HFF-Myc (cell line): ENCODE measurements around the gene HLF.

Source experiments
- DNase-seq: peaks from one replicate; pipeline ENCODE4 v3.0.0-alpha.2; 2011; ENCODE audit warnings: low read depth; ENCODE audit errors: extremely low read depth
- H3K4me3 ChIP-seq: replicated peaks from 2 replicates; pipeline ENCODE4 v1.5.1; 2011; ENCODE audit warnings: low read depth, mild to moderate bottlenecking, control low read depth, low read length
- TF ChIP-seq, protein P1 (sequence below): IDR thresholded peaks from 2 replicates; pipeline ENCODE4 v1.5.1; 2012; ENCODE audit warnings: mild to moderate bottlenecking, low read depth, low read length, control low read depth; ENCODE audit errors: missing control alignments

The HLF gene

DNA sequence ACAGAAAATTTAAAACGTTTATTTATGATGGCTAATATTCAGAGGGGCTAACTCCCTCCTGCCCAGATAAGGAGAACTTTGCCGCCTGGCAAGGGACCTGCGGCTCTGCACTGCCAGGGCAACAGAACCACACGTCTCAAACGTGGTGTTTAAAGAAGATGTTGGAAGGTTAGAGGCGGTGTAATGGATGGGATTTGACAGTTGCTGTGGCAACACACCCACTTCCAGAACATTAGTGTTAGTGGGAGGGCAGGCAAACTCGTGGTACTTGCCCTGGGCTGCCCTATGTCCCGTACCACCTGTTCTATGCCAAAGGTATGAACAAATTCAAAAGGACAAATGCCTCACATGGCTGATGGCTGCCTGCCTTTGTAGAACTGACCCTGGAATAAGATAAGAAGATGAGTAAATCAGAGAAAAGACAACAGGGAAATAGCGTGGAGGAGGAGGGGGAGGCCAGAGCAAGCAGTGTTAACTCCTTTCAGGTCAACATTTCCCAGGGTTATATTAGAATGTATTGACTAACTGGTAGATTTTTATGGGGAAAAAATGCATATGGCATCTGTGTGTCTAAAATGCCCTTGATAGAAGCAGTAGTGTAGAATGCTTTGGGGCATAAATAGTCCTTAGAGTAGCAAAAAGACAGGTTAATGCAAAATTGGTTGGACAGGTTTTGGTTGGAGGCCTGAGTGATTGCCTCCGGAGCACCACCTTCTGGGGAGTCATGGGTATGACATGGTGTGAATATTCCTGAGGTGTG is 30.8 kb downstream of the HLF start:
- TF ChIP-seq, protein P1, sequence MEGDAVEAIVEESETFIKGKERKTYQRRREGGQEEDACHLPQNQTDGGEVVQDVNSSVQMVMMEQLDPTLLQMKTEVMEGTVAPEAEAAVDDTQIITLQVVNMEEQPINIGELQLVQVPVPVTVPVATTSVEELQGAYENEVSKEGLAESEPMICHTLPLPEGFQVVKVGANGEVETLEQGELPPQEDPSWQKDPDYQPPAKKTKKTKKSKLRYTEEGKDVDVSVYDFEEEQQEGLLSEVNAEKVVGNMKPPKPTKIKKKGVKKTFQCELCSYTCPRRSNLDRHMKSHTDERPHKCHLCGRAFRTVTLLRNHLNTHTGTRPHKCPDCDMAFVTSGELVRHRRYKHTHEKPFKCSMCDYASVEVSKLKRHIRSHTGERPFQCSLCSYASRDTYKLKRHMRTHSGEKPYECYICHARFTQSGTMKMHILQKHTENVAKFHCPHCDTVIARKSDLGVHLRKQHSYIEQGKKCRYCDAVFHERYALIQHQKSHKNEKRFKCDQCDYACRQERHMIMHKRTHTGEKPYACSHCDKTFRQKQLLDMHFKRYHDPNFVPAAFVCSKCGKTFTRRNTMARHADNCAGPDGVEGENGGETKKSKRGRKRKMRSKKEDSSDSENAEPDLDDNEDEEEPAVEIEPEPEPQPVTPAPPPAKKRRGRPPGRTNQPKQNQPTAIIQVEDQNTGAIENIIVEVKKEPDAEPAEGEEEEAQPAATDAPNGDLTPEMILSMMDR: peak; percentile 85
- no peak overlapping the region for H3K4me3 ChIP-seq
- peak; percentile 35 for DNase-seq

DNA sequence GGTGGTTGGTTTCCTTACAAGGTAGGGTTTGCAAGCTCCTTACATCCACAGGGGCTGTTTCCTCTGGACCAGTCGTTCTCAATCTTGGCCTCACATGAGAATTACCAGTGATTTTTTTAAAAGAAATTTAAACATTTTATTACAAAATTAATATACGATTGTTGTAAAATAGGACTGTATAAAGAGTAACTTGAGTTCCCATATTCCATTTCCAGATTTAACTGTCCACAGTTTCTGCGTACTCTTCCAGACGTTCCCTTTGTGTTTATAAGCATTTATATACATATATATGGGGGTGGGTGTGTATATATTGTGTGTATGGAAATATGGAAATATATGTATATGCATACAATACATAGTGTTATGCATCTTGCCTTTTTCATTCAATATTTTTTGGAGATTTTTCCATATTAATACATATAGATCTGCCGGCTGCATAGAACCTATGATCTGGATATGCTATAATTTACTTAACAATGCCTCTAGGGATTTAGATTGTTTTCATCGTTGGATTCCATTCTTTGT is 31.5 kb downstream of the HLF start:
- DNase-seq: no peak
- no peak overlapping the region for H3K4me3 ChIP-seq
- TF ChIP-seq, protein P1: no peak

DNA sequence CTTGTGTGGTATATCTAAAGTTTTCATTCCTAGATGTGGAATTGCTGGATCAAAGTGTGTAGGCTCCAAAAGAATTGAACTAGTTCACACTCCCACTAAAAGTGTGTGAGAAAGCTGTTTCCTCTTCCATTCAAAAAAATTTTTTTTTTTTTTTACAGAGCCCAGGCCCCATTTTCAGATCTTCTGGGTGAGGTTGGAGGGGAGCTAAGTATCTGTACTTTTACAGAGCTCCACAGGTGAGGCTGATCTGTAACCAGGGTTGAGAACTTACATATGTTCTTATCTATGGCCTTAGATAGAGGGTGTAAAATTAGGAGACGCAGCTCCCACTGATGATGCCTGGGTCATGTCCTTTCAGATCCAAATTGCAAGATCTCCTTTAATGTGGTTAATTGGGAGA is 31.9 kb downstream of the HLF start:
- TF ChIP-seq, protein P1: no peak
- no peak for DNase-seq
- H3K4me3 ChIP-seq: no peak overlapping the region

DNA sequence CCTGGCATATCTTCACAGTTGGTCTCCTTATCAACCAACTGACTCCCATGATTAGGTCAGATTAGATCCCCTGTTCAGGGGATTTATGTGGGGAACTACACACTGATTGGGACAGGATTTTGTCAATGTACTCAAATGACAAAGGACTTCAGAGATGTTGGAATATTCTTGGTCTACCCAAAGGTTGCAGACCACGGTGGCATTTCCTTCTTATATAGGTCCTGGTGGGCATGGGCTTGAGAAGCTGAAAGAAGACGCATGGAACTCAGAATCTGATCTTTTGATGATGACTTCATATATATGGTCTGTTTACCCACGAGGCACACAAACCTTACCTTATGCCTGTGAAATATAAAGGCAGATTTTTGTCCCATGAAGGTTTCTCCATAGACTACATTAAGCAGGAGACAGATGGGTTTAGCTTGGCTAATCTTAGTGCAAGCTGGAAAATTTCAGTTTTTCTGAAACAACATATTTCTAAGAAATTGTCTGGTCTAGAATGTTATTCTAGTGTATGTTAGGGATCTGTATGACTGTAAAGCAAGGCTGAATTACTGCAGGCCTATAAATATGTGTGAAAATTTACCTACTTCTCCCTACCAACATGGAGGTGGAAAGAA is 33.5 kb downstream of the HLF start:
- no peak for DNase-seq
- H3K4me3 ChIP-seq: no peak overlapping the region
- TF ChIP-seq, protein P1: no peak

DNA sequence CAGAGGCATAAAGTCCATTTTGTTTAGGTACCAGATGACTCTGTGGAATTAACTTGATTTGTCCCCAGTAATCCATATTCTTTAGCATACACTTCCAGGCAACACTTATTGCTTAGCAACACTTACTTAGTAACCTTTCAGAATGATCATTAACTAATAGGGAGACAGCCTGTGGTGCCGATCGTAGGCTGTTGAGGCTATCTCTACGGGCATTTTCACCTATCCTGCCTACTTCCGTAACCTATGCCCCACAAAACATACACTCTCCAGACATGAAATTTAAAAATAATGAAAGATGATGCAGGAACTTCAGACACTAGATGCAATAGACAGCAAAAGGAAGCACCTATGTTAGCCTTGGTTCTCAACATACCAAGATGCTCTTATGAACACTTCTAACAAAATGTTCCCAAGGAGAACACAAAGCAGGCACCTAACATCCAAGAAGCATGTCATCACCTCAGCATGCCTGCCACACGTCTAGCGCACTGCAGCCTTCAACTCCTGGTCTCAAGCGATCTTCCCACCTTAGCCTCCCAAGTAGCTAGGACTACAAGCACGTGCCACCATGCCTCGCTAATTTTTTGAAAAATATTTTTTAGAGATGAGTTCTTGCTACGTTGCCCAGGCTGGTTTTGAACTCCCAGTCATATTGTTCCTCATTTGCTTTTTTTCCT is 34.5 kb downstream of the HLF start:
- no peak overlapping the region for H3K4me3 ChIP-seq
- TF ChIP-seq, protein P1: no peak
- DNase-seq: no peak

DNA sequence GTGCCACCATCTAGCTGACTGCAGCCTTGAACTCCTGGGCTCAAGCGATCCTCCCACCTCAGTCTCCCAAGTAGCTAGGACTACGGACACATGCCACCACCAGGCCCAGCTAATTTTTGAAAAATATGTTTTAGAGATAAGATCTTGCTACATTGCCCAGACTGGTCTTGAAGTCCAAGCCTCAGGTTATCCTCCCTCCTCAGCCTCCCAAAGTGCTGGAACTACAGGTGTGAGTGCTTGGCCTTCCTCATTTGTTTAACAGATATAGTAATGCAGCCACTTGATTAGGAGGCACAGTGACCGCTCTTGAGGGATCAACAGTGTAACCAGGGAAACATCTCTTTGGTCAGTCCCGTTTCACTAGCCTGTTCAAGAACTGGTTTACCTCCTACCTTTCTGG is 35.1 kb downstream of the HLF start:
- DNase-seq: no peak
- TF ChIP-seq, protein P1: no peak
- H3K4me3 ChIP-seq: no peak overlapping the region
